ENCODE measurements around the gene MAN1A2.
"Not testable (repeated sequence)": the region's sequence is repeated elsewhere in the genome, so short reads cannot be mapped to it uniquely, and the experiment has no call there.

MAN1A2 gene

GRCh38 chr1:117396636-117397035 lies 29.4 kb downstream of the MAN1A2 start:
- DNase-seq (ENCODE audit: low read depth, low spot score), result no peak

DNA sequence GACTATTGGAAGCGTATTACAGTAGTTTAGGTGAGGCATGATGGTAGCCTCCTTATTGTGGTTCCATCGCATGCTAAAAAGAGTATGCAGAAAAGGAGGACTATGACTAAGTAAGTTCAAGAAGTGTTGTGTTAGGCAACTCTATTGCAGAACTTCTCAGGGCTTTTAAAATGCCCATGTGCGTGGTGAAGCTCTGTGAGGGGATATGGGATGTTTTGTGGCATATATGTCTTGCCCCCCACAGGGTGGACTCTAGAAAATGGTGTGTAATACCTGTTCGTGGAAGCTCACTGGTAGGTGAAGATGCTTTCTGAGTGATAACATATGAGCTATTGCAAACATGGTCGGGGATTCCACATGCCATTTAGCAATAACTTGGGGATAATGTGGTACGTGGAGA lies 31.7 kb downstream of the MAN1A2 start:
- no peak for DNase-seq (ENCODE audit: low read depth, low spot score)

DNA sequence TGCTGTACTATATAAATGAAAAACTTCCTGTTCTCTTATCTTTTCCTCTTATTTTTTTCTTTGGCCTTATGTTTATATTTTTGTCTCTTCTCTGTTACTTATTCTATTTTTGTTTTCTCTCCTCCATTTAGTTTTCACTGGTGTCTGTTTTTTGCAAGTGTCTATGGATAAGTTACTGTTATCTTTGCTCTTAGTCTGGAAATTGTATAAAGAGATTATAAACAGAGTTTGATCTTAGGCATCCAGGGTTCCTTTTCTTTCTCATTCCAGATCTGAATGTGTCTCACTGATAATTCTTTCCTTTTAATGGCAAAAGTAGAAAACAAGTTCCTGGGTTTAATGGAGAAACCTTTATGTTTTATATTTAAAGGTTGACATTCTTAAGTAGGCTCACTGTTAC lies 34.5 kb downstream of the MAN1A2 start:
- no peak for DNase-seq (ENCODE audit: low read depth, low spot score)

DNA sequence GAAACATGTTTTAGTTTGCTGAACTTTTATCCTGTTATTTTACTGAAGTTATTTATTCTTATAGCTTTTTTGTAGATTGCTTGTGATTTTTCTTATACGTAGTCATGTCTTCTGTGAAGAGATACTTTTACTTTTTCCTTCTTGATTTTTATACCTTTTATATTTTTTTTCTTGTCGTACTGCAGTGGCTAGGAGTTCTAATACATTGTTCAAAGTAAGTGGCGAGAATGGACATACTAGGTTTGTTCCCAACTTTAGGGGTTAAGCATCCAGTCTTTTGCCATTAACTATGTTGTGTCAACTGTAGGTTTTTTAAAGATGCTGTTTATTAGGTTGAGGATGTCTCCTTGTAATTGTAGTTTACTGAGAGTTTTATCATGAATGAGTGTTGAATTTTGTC lies 36.3 kb downstream of the MAN1A2 start:
- DNase-seq (ENCODE audit: low read depth, low spot score), result no peak

DNA sequence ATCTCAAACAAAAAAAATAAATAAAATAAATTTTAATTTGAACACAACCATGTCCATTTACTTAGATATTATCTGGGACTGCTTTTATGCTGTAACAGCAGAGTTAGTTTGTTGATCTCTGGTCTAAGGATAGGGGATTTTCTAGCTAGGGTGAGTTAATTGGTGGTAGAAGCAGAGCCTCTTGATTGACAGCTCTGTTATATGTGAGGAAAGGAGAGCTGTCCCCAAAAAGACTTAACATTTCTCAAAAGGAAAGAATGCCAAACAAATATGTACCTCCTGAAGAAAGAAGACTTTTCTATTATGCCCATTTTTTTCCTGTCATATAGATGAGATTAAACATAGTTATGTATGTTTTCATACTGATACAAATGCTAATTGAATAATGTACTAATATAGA lies 37.8 kb downstream of the MAN1A2 start:
- DNase-seq (ENCODE audit: low read depth, low spot score), result no peak

DNA sequence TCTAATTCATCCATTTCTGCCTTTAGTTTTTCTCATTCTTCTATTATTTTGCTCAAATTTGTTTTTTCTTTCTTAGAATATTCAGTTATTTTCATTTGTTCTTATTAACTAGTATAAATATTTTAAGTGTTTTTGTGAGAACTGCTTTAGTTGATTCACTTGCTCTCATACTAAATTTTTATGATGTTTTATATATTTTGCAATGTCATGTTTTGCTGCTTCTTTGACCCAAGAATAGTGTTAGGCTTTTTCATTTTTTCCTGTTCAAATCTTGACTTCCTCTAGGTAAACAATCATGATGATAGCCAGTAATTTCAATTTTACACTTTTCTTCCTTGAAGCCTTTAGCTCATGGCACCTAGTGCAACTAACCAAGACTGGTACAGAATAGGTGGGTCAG lies 45.2 kb downstream of the MAN1A2 start:
- no peak for DNase-seq (ENCODE audit: low read depth, low spot score)

- no peak for DNase-seq (ENCODE audit: low read depth, low spot score)
Measured at GRCh38 chr1:117413412-117413811, 46.2 kb downstream of the MAN1A2 start.

DNA sequence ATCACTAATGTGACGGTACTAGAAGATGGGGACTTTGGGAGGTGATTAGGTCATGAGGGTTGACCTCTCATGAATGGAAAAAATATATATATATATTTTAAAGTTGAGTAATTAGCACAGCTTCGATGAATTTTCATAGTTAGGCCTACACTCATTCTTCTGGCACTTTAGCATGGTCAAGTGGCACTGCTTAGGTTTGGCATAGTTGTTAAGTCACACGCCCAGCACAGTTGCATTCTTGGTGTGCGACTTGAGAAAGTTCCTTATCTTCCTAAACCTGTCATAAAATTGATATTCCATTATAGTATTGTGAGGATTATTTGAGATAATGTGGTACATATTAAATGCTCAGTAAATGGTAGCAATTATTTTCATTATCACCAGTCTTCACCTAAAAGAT lies 47.7 kb downstream of the MAN1A2 start:
- DNase-seq (ENCODE audit: low read depth, low spot score), result no peak

GRCh38 chr1:117416004-117416403 lies 48.8 kb downstream of the MAN1A2 start:
- no peak for DNase-seq (ENCODE audit: low read depth, low spot score)

GRCh38 chr1:117416546-117417125 lies 49.4 kb downstream of the MAN1A2 start:
- no peak for DNase-seq (ENCODE audit: low read depth, low spot score)

DNA sequence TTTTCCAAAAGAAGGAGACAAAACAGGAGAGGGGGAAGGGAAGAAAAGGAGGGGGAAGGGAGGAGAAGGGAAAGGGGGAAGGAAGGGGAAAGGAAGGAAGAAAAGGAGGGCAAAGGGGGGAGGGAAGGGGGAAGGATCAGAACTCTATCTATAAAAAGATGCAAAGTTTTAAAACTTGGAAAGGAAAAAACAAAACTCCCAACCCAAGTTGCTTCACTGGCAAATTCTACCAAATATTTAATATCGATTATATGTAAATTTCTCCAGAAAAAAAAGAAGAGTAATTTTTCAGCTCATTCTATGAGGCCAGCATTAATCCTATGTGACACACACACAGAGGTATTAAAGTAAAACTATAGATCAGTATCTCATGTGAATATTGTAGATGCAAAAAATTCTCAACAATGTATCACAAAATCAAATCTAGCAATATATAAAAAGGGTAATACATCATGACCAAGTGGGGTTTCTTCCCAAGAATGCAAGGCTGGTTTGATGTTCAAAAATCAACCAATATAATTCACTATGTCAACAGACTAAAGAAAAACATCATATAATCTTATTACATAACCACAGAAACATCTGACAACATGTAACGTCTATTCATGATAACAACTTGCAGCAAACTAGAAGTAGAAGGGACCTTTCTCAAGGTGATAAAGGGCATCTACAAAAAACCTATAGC lies 57.9 kb downstream of the MAN1A2 start:
- DNase-seq (ENCODE audit: low read depth, low spot score), result no peak

DNA sequence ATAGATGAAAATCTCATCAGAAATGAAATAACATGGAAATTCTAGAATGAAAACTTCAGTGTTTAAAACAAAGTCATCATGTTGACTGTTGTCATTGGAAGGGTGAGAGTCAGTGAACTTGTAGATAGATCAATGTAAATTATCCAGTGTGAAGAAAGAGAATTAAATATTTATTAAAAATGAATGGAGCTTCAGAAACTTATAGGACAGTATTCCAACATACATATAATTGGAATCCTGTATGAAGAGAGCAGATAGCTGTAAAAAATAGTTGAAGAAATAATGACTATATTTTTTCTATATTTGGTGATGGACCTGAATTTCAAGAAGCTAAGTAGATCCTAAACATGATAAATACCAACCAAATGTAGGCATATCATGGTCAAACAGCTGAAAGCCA lies 60.0 kb downstream of the MAN1A2 start:
- DNase-seq (ENCODE audit: low read depth, low spot score), result no peak

- DNase-seq (ENCODE audit: low read depth, low spot score), result no peak
Measured at GRCh38 chr1:117433943-117434342, 66.7 kb downstream of the MAN1A2 start.

DNA sequence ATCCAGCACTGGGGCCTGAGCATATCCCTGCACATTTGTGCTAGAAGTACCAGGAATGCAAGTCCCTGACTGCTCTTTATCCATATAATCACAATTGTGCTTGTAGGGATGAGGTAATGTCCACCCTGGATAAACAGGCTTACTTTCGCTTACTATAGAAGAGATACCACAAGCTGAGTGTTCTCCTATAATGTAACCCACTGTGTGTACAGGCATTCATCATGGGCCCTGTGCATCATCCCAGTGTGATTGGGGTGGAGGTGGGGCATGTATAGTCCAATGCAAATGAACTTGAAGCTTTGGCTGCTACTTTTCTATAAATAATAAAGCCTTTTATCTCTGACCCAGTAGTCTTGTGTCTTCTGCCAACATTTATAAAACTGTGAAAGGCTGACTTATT lies 69.3 kb downstream of the MAN1A2 start:
- no peak for DNase-seq (ENCODE audit: low read depth, low spot score)

GRCh38 chr1:117447661-117448060 lies 80.4 kb downstream of the MAN1A2 start:
- DNase-seq (ENCODE audit: low read depth, low spot score), result no peak

GRCh38 chr1:117452216-117452615 lies 85.0 kb downstream of the MAN1A2 start:
- no peak for DNase-seq (ENCODE audit: low read depth, low spot score)

DNA sequence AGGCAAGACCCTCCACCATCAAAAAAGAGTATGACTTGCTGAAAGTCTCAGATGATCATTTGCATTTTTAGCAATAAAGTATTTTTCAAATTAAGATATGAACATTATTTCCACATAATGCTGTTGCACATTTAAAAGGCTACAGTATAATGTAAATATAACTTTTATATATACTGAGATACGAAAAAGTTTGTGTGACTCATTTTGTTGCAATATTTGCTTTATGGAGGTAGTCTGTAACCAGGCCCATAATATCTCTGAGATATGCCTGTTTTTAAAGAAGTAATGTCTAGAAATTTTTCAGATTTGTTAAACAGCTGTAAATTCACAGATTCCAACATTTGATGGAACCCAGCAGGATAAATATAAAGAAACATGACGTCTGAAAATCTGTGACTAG lies 86.7 kb downstream of the MAN1A2 start:
- DNase-seq (ENCODE audit: low read depth, low spot score), result no peak

GRCh38 chr1:117458410-117458809 lies 91.2 kb downstream of the MAN1A2 start:
- DNase-seq (ENCODE audit: low read depth, low spot score), result not testable (repeated sequence)

- no peak for DNase-seq (ENCODE audit: low read depth, low spot score)
Measured at GRCh38 chr1:117466761-117467160, 99.5 kb downstream of the MAN1A2 start.

DNA sequence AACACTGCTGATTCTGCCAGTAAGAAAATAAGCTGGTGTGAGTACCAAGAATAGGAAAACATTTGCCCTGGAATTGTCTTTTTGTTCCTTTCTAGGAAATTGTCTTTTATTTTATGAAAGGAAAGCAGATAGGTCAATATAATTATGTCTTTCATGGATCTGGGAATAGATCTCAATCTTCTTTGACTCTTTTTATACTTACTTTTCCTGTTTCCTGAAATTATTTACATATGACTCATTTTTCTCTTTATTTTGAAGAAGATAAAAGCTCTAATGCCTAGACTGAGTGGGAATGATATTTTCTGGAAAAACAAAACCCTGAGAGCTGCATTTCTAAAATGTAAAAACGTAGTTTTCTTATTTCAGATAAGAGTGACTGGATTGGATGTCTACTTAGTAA lies 100.1 kb downstream of the MAN1A2 start:
- no peak for DNase-seq (ENCODE audit: low read depth, low spot score)

GRCh38 chr1:117473063-117473462 lies 105.8 kb downstream of the MAN1A2 start:
- no peak for DNase-seq (ENCODE audit: low read depth, low spot score)

DNA sequence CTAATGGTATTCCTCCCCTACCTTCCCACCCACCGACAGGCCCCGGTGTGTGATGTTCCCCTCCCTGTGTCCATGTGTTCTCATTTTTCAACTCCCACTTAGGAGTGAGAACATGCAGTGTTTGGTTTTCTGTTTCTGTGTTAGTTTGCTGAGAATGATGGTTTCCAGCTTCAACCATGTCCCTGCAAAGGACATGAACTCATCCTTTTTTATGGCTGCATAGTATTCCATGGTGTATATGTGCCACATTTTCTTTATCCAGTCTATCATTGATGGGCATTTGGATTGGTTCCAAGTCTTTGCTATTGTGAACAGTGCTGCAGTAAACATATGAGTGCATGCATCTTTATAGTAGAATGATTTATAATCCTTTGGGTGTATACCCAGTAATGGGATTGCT lies 108.2 kb downstream of the MAN1A2 start:
- not testable (repeated sequence) for DNase-seq (ENCODE audit: low read depth, low spot score)

- DNase-seq (ENCODE audit: low read depth, low spot score), result no peak
Measured at GRCh38 chr1:117479086-117479485, 111.8 kb downstream of the MAN1A2 start.

DNA sequence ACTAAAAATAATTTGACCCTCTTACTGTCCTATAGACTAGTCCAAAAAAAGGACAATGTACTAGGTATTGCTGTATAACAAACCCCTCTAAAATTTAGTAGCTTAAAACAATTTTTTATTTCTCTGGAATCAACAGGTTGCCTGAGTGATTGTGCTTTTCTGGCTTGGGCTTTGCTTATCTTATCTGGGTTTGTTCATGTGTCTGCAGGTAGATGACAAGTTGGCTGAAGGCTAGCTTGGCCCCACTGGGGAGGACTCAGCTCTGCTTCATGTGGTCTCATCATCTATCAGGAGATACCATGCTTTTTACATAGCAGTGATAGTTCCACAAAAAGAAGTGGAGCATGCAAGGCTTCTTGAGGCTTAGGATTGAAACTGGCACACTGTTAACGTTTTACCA lies 114.2 kb downstream of the MAN1A2 start:
- DNase-seq (ENCODE audit: low read depth, low spot score), result no peak

Measured in smooth muscle cell of the brain vasculature (primary cell).